HG03469 (cell line): ENCODE results near the gene ME3.

ENCODE experiments used
- ATAC-seq: cut with Tn5 transposase; IDR thresholded peaks from one replicate; pipeline ENCODE4 v1.9.1; 2021; ENCODE audit warnings: mild to moderate bottlenecking, moderate library complexity, moderate number of reproducible peaks; ENCODE audit not compliant: unreplicated experiment

The ME3 gene

DNA sequence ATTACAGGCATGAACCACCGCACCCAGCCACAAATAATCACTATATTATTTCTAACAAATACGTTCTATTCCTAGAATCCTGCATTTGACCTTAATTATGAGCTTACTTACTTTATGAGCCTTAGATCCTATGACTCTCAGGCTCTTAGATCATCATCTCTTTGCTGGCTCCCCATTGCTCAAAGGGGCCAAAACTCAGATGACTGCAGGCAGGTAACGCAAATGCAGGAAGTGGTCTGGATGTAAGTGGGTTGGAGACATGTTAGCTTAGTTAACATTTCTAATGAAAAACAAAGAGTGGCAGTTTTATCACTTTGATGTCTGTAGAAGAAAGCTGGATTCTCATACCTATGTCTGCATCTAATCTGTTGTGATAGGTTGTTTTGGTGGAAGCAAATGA, 274.3 kb downstream of the ME3 start:
- no peak for ATAC-seq

DNA sequence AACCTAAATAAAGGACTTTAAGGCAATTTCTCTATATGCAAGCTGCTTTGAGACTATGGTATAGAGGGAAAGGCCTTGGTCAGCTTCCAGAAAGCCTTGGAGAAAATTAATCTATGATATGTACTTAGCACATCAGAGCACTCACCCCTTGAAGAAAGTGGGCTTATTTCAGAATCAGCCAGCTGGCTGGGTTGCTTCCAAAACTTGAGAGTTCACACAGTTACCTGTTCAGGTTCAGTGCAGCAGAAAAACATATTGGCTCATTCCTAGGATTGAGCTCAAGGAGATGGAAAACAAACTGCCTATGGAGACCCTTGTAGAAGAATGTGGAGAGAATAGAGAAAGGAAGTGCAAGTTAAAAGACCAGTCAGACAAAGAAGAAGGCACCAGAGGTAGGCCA, 275.1 kb downstream of the ME3 start:
- ATAC-seq: no peak

DNA sequence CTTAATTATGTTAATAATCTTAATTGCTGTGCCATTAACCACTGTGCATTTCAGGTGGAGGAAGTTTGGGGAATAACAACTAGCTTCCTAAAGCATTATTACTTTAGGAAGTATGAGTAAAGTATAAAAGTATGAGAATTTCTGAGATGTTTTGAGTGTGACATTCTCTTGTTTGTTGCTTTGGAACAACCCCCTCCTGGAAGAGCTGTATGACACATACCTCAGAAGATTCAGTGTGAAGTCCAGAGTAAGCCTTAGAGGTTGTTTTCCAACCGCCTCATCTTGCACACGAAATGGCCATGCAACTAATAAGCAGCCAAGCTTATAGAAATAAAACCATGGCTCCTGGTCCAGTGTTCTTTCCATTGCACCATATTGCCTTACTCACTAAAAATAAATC, 276.0 kb downstream of the ME3 start:
- no peak for ATAC-seq

DNA sequence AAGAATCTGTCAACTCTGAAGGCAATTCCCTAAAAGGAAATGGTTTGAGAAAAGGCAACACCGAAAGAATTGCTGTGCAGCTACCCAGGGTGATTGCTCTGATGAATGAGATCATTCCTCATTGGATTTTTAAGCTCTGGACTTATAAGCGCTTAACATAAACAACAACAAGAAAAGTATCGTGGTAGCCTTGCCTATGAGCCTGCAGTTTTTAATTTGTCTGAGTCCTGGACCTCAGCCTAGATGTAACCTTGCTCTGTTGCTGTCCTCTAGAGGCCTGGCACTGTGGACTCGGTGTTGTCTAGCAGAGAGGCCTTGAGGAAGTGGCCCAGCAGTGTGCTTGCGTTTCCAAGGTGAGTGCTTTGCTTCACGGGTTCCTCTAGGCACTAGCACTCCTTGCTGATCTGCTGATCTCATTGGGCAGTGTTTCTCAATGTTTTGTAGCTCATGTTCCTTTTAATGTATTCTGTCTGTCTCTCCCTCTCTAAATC, 277.3 kb downstream of the ME3 start:
- ATAC-seq: no peak
